ENCODE results near the gene EMX2. TPM values are rescaled to one million over a fixed set of nuclear protein-coding genes. Genes with fewer than 3 reads are reported as not detected.

The EMX2 gene
- 1 to 10 TPM in 1 of 4 donors, not detected in 3; 1.0 TPM for total RNA-seq

- Histone ChIP-seq H3K4me3 (replicated peaks in 1 of 3) (peak within 1 kb of the TSS in 2 of 3 donors; percentile 14 to 25), H3K4me1 (peaks cover 27 to 50% of the 10 kb centered on the region in 2 donors), H3K27ac (peak within 1 kb of the TSS in 1 of 3 donors; percentile 11), H3K9me3 (no peaks in the 10 kb centered on the region), H3K36me3 (no peaks in the 10 kb centered on the region), H3K27me3 (peaks cover 62% of the 10 kb centered on the region)
- intact Hi-C loops (cut with DNase I) = no loop called here
- no peak for TF ChIP-seq POLR2A (IDR thresholded peaks at IDR 0.05)
- TF ChIP-seq CTCF (IDR thresholded peaks at IDR 0.05) = no peak
- DNase-seq = no peak
- WGBS, 2 donors = 7 to 12% methylated on average over 26 of the region's 26 CpGs
Observed at GRCh38 chr10:117542706-117543224, at the start of gene EMX2. TSS of gene EMX2 (plus strand) at chr10:117542746. CDS start at chr10:117543268, 522 bp downstream.

DNA sequence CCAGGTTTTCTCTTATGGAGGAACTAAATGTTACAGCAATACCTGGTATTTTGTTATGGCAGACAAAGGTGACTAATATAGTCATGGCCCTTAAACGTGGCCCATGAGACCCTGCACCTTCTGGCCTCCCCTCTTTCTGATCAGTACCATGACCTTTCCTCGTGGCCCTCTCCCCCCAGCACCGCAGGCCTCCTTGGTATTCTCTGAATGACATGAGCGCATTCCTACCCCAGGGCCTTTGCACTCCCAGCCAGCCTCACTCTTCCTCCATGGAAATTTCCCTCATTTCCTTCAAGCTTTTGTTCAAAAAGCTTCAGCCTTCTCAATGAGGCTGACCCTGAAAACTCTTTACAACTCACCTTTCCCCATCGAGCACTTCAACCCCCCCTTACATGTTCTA is 46.5 kb upstream of the EMX2 start:
- intact Hi-C loops (cut with DNase I) = loop anchor here (5.0 to 10.0 kb wide), 2 partner anchors 746 to 959 kb away; no protein-coding TSS in a partner anchor
- Histone ChIP-seq H3K4me3 (replicated peaks in 1 of 3) (no peak overlapping the region), H3K27ac (no peak overlapping the region), H3K36me3 (no peaks in the 10 kb centered on the region), H3K9me3 (no peaks in the 10 kb centered on the region), H3K4me1 (no peaks in the 10 kb centered on the region), H3K27me3 (no peaks in the 10 kb centered on the region)
- TF ChIP-seq CTCF (IDR thresholded peaks at IDR 0.05) = no peak
- no peak for TF ChIP-seq POLR2A (IDR thresholded peaks at IDR 0.05)
- 56 to 59% methylated on average over 5 of the region's 5 CpGs for WGBS, 2 donors
- DNase-seq = no peak

GRCh38 chr10:117496616-117497028 is 45.9 kb upstream of the EMX2 start:
- H3K9me3 ChIP-seq = no peaks in the 10 kb centered on the region

GRCh38 chr10:117497736-117498135 is 44.8 kb upstream of the EMX2 start:
- Histone ChIP-seq H3K9me3 (no peaks in the 10 kb centered on the region), H3K27ac (no peak overlapping the region), H3K4me1 (no peaks in the 10 kb centered on the region), H3K36me3 (no peaks in the 10 kb centered on the region), H3K27me3 (no peaks in the 10 kb centered on the region), H3K4me3 (replicated peaks in 1 of 3) (no peak overlapping the region)
- 81 to 84% methylated on average over 5 to 6 of the region's 6 CpGs for WGBS, 2 donors
- intact Hi-C loops (cut with DNase I) = loop anchor here (5.0 to 10.0 kb wide), 2 partner anchors 745 to 957 kb away; no protein-coding TSS in a partner anchor
- TF ChIP-seq CTCF (IDR thresholded peaks at IDR 0.05) = no peak
- TF ChIP-seq POLR2A (IDR thresholded peaks at IDR 0.05) = no peak
- no peak for DNase-seq

More at GRCh38 chr10:117496616-117497028, 45.9 kb upstream of the EMX2 start:
- H3K27me3 ChIP-seq = no peaks in the 10 kb centered on the region
- H3K4me1 ChIP-seq = no peaks in the 10 kb centered on the region
- no peak overlapping the region for H3K27ac ChIP-seq
- peak; percentile 82 to 96 (median 88) for TF ChIP-seq CTCF (IDR thresholded peaks at IDR 0.05)
- no peak for TF ChIP-seq POLR2A (IDR thresholded peaks at IDR 0.05)
- H3K4me3 ChIP-seq (replicated peaks in 1 of 3) = no peak overlapping the region
- 5 to 7% methylated on average over 17 of the region's 17 CpGs for WGBS, 2 donors
- H3K36me3 ChIP-seq = no peaks in the 10 kb centered on the region
- intact Hi-C loops (cut with DNase I) = loop anchor here (5.0 to 10.0 kb wide), 2 partner anchors 746 to 958 kb away; no protein-coding TSS in a partner anchor
- peak; percentile 66 to 71 for DNase-seq
